MM.1S (cell line): ENCODE results near the gene ENTPD8.

Source experiments
- EZH2 ChIP-seq: fragments of 300-600 bp; sonication (generic); optimal IDR thresholded peaks from 2 replicates; pipeline ENCODE3; 2017; ENCODE audit warnings: low read depth, mild to moderate bottlenecking, antibody characterized with exemption, low read length, mixed read lengths
- EZH2phosphoT487 ChIP-seq: fragments of 300-600 bp; sonication (generic); IDR thresholded peaks from 2 replicates; pipeline ENCODE4 v1.6.1; 2018; ENCODE audit warnings: antibody characterized with exemption, low read length
- TF ChIP-seq, protein P1 (sequence below): fragments of 300-600 bp; sonication (generic); IDR thresholded peaks from 2 replicates; pipeline ENCODE4 v1.5.1; 2016; ENCODE audit warnings: antibody characterized with exemption, low read length, mixed read lengths

DNA sequence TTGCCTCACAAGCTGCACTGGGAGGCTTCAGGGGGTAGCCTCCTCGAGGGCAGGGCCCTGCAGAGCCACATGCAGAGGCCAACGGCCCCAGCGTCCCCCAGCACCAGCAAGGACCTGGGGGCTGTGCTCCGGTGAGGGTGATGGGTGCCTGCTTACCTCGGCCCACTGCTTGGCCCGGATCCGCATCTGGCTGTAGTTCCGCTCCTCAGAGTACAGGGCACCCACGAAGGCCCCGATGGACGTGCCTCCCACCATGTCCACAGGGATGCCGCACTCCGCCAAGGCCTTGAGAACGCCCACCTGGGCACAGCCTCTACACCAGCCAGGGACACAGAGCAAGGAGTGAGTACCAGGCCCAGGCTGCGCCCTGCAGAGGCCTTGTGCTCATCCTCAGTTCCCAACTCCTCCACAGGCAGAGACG lies 26.0 kb upstream of the ENTPD8 start:
- TF ChIP-seq, protein P1, sequence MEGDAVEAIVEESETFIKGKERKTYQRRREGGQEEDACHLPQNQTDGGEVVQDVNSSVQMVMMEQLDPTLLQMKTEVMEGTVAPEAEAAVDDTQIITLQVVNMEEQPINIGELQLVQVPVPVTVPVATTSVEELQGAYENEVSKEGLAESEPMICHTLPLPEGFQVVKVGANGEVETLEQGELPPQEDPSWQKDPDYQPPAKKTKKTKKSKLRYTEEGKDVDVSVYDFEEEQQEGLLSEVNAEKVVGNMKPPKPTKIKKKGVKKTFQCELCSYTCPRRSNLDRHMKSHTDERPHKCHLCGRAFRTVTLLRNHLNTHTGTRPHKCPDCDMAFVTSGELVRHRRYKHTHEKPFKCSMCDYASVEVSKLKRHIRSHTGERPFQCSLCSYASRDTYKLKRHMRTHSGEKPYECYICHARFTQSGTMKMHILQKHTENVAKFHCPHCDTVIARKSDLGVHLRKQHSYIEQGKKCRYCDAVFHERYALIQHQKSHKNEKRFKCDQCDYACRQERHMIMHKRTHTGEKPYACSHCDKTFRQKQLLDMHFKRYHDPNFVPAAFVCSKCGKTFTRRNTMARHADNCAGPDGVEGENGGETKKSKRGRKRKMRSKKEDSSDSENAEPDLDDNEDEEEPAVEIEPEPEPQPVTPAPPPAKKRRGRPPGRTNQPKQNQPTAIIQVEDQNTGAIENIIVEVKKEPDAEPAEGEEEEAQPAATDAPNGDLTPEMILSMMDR, result no peak
- TF ChIP-seq EZH2 (no peak), EZH2phosphoT487 (no peak)
